Measurements from ENCODE around the gene C17orf107. TPM values are rescaled to one million over a fixed set of nuclear protein-coding genes. Genes with fewer than 3 reads are reported as not detected.

Gene C17orf107
- total RNA-seq, 4 donors from 2014 or later, result 1.8 to 3.2 (median 2.1) TPM; not detected in 1

DNA sequence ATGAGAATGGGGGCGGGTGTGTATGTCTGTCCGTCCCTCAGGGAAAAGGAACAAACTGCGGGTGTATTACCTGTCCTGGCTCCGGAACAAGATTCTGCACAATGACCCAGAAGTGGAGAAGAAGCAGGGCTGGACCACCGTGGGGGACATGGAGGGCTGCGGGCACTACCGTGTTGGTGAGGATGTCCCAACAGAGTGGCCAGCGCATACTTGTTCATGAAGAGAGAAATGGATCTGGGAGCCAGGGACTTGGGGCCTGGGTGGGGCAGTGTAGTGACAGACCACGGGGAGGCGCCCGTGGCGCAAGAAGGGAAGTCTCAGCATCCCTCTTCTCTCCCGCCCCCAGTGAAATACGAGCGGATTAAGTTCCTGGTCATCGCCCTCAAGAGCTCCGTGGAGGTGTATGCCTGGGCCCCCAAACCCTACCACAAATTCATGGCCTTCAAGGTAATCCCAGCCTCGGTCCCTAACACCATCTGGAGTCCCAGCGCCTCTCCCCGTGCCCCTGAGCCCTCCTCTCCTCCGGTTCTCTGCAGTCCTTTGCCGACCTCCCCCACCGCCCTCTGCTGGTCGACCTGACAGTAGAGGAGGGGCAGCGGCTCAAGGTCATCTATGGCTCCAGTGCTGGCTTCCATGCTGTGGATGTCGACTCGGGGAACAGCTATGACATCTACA lies 3.5 kb upstream of the C17orf107 start:
- intact Hi-C loops (cut with DNase I; ENCODE audit: low total_unique reads), result loop anchor here (10.0 kb wide), 1 partner anchor 161 kb away; the partner anchor contains the start of genes CXCL16, MED11 and ZMYND15
- H3K4me1 ChIP-seq, result peaks cover 0 to 21% (median 19%) of the 10 kb centered on the region in 4 donors
- H3K27ac ChIP-seq, result no peak overlapping the region
- in situ Hi-C loops (cut with MboI; ENCODE audit: low pct_ligation_motif_present in 1 of 4, low pct_unique_long_range_greater_than_20kb in 1 of 4, low sequenced_read_pairs in 3 of 4), result loop anchor here in 2 of 4 donors (25.0 kb wide), 1 partner anchor 108 kb away; the partner anchor contains the start of genes GLTPD2 (in 2 of the 2), PSMB6 (in 2 of the 2) and VMO1 (in 2 of the 2)
- no peak for DNase-seq
- no peaks in the 10 kb centered on the region for H3K9me3 ChIP-seq
- TF ChIP-seq POLR2AphosphoS5 (IDR thresholded peaks at IDR 0.05) (no peak), POLR2A (IDR thresholded peaks at IDR 0.05) (no peak), EP300 (IDR thresholded peaks at IDR 0.05; ENCODE audit: low read depth) (no peak)
- TF ChIP-seq, protein P1, sequence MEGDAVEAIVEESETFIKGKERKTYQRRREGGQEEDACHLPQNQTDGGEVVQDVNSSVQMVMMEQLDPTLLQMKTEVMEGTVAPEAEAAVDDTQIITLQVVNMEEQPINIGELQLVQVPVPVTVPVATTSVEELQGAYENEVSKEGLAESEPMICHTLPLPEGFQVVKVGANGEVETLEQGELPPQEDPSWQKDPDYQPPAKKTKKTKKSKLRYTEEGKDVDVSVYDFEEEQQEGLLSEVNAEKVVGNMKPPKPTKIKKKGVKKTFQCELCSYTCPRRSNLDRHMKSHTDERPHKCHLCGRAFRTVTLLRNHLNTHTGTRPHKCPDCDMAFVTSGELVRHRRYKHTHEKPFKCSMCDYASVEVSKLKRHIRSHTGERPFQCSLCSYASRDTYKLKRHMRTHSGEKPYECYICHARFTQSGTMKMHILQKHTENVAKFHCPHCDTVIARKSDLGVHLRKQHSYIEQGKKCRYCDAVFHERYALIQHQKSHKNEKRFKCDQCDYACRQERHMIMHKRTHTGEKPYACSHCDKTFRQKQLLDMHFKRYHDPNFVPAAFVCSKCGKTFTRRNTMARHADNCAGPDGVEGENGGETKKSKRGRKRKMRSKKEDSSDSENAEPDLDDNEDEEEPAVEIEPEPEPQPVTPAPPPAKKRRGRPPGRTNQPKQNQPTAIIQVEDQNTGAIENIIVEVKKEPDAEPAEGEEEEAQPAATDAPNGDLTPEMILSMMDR (IDR thresholded peaks at IDR 0.05), result no peak
- peaks cover 13% of the 10 kb centered on the region for H3K27me3 ChIP-seq
- H3K36me3 ChIP-seq, result peaks cover 0 to 42% (median 20%) of the 10 kb centered on the region in 4 donors
- no peak overlapping the region for H3K4me3 ChIP-seq
- WGBS, 2 donors (ENCODE audit: low coverage in 1 of 2), result 79 to 81% methylated on average over 5 to 27 of the region's 27 CpGs

DNA sequence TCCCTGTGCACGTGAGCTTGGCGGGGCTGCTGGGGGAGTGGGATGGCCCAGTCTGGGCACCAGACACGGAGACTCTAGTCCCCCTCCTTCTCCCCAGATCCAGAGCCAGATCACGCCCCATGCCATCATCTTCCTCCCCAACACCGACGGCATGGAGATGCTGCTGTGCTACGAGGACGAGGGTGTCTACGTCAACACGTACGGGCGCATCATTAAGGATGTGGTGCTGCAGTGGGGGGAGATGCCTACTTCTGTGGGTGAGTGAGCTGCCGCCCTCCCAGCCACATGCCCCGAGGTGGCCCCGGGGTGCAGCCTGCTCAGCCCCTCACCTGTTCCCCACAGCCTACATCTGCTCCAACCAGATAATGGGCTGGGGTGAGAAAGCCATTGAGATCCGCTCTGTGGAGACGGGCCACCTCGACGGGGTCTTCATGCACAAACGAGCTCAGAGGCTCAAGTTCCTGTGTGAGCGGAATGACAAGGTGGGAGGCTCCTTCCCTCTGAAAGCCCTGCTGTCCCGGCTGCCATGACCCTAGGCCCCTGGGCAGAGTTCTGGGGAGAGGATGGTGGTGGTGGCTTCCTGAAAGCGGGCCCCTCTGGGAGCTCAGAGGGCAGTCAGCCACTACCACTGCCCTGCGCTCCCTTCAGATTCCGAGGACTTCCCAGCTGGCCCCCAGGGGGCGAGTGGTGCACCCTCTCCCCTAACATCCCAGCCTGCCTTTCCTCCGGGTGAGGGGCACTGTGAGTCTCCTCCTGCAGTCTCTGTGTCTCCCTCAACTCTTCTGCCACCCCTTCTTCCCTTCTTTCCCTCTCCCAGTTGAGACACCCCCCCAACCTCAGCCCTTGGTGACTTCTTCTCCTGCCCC lies 2.8 kb upstream of the C17orf107 start:
- peaks cover 15% of the 10 kb centered on the region for H3K27me3 ChIP-seq
- no peak overlapping the region for H3K27ac ChIP-seq
- in situ Hi-C loops (cut with MboI; ENCODE audit: low pct_ligation_motif_present in 1 of 4, low pct_unique_long_range_greater_than_20kb in 1 of 4, low sequenced_read_pairs in 3 of 4), result loop anchor here in 2 of 4 donors (25.0 kb wide), 1 partner anchor 109 kb away; the partner anchor contains the start of genes GLTPD2 (in 2 of the 2), PSMB6 (in 2 of the 2) and VMO1 (in 2 of the 2)
- no peak for DNase-seq
- H3K36me3 ChIP-seq, result peaks cover 0 to 35% (median 15%) of the 10 kb centered on the region in 4 donors
- no peak for TF ChIP-seq POLR2A (IDR thresholded peaks at IDR 0.05)
- TF ChIP-seq EP300 (IDR thresholded peaks at IDR 0.05; ENCODE audit: low read depth), result no peak
- TF ChIP-seq POLR2AphosphoS5 (IDR thresholded peaks at IDR 0.05), result no peak
- H3K4me3 ChIP-seq, result no peak overlapping the region
- peaks cover 0 to 26% (median 20%) of the 10 kb centered on the region in 4 donors for H3K4me1 ChIP-seq
- intact Hi-C loops (cut with DNase I; ENCODE audit: low total_unique reads), result loop anchor here (10.0 kb wide), 1 partner anchor 162 kb away; the partner anchor contains the start of genes CXCL16, MED11 and ZMYND15
- no peaks in the 10 kb centered on the region for H3K9me3 ChIP-seq
- WGBS, 2 donors (ENCODE audit: low coverage in 1 of 2), result 81 to 83% methylated on average over 2 to 23 of the region's 27 CpGs

DNA sequence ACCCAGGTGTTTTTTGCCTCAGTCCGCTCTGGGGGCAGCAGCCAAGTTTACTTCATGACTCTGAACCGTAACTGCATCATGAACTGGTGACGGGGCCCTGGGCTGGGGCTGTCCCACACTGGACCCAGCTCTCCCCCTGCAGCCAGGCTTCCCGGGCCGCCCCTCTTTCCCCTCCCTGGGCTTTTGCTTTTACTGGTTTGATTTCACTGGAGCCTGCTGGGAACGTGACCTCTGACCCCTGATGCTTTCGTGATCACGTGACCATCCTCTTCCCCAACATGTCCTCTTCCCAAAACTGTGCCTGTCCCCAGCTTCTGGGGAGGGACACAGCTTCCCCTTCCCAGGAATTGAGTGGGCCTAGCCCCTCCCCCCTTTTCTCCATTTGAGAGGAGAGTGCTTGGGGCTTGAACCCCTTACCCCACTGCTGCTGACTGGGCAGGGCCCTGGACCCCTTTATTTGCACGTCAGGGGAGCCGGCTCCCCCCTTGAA lies 2.1 kb upstream of the C17orf107 start:
- TF ChIP-seq POLR2AphosphoS5 (IDR thresholded peaks at IDR 0.05) (no peak), POLR2A (IDR thresholded peaks at IDR 0.05) (no peak), EP300 (IDR thresholded peaks at IDR 0.05; ENCODE audit: low read depth) (no peak)
- TF ChIP-seq, protein P1 (IDR thresholded peaks at IDR 0.05), result no peak
- Histone ChIP-seq H3K4me1 (peaks cover 0 to 29% (median 20%) of the 10 kb centered on the region in 4 donors), H3K9me3 (no peaks in the 10 kb centered on the region), H3K27ac (no peak overlapping the region), H3K27me3 (peaks cover 15% of the 10 kb centered on the region), H3K36me3 (peaks cover 0 to 30% (median 12%) of the 10 kb centered on the region in 4 donors), H3K4me3 (no peak overlapping the region)
- DNase-seq, result no peak
- in situ Hi-C loops (cut with MboI; ENCODE audit: low pct_ligation_motif_present in 1 of 4, low pct_unique_long_range_greater_than_20kb in 1 of 4, low sequenced_read_pairs in 3 of 4), result loop anchor here in 2 of 4 donors (25.0 kb wide), 1 partner anchor 110 kb away; the partner anchor contains the start of genes GLTPD2 (in 2 of the 2), PSMB6 (in 2 of the 2) and VMO1 (in 2 of the 2)
- WGBS, 2 donors (ENCODE audit: low coverage in 1 of 2), result 86 to 100% methylated on average over 1 to 10 of the region's 10 CpGs
- intact Hi-C loops (cut with DNase I; ENCODE audit: low total_unique reads), result loop anchor here (10.0 kb wide), 1 partner anchor 162 kb away; the partner anchor contains the start of genes CXCL16, MED11 and ZMYND15

DNA sequence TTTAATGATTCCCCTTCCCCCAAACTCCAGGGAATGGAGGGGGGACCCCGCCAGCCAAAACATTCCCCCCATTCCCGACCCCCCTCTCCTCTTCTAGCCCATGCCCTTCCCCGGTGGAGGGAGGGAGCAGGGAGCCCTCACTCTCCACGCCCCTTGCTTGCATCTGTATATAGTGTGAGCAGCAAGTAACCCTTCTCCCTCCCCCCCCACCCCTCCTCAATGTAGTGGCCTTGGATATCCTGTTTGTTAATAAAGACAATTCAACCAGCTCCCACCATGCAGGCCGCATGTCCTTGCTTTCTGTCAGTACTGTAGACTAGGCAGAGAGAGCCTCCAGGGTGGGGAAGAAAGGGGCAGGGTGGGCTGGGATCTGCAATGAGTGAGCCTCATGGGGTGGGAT lies 1.6 kb upstream of the C17orf107 start:
- Histone ChIP-seq H3K9me3 (no peaks in the 10 kb centered on the region), H3K27me3 (peaks cover 15% of the 10 kb centered on the region), H3K27ac (no peak overlapping the region), H3K36me3 (peaks cover 0 to 30% (median 11%) of the 10 kb centered on the region in 4 donors), H3K4me3 (no peak overlapping the region), H3K4me1 (peaks cover 0 to 29% (median 20%) of the 10 kb centered on the region in 4 donors)
- DNase-seq, result no peak
- no peak for TF ChIP-seq POLR2A (IDR thresholded peaks at IDR 0.05)
- TF ChIP-seq, protein P1 (IDR thresholded peaks at IDR 0.05), result no peak
- TF ChIP-seq EP300 (IDR thresholded peaks at IDR 0.05; ENCODE audit: low read depth), result no peak
- no peak for TF ChIP-seq POLR2AphosphoS5 (IDR thresholded peaks at IDR 0.05)
- WGBS, 2 donors (ENCODE audit: low coverage in 1 of 2), result 85 to 90% methylated on average over 2 to 5 of the region's 5 CpGs
- in situ Hi-C loops (cut with MboI; ENCODE audit: low pct_ligation_motif_present in 1 of 4, low pct_unique_long_range_greater_than_20kb in 1 of 4, low sequenced_read_pairs in 3 of 4) (loop anchor here in 2 of 4 donors (25.0 kb wide), 1 partner anchor 110 kb away; the partner anchor contains the start of genes GLTPD2 (in 2 of the 2), PSMB6 (in 2 of the 2) and VMO1 (in 2 of the 2)), intact Hi-C loops (cut with DNase I; ENCODE audit: low total_unique reads) (loop anchor here (10.0 kb wide), 1 partner anchor 163 kb away; the partner anchor contains the start of genes CXCL16, MED11 and ZMYND15)
